HepG2 (cell line): ENCODE data around the gene NAMPT. TPM values are rescaled to one million over a fixed set of nuclear protein-coding genes. Genes with fewer than 3 reads are reported as not detected.

Source experiments
- ATAC-seq: fragments of 200-7000 bp; cut with Tn5 transposase; 3 replicates; pipeline ENCODE4 v1.9.1; 2020; ENCODE audit warnings: mild to moderate bottlenecking, moderate library complexity
- BruUV-seq: library from RNA; stranded (reverse); fragments of 400-500 nt; replicated peaks from 2 replicates; lab custom pipeline; 2021; lab: Mats Ljungman, UMichigan
- CTCF ChIA-PET: fragments of 300-600 bp; formaldehyde crosslinking; extraction: SDS; loops from one replicate; lab custom pipeline; 2021; ENCODE audit warnings: low total read pairs, inconsistent platforms, low intra/inter-chr PET ratio; lab: Yijun Ruan, JAX
- POLR2A ChIA-PET: fragments of 350-600 bp; sonication (Branson Sonifier 250); formaldehyde crosslinking; loops from one replicate; lab custom pipeline; 2020; ENCODE audit warnings: antibody characterized with exemption, inconsistent platforms; lab: Yijun Ruan, JAX
- DNase-seq: peaks from one replicate; pipeline ENCODE4 v3.0.0-alpha.2; 2015; ENCODE audit warnings: low spot score
- FAIRE-seq: peaks from 3 replicates; lab custom pipeline; 2011; peaks lifted over from hg19 to GRCh38; lab: Jason Lieb, UNC
- H2AFZ ChIP-seq: one replicate; pipeline ENCODE4 v1.6.1; 2011; ENCODE audit warnings: low read length, inconsistent platforms
- H3K27ac ChIP-seq: fragments of 300-600 bp; 3 replicates; pipeline ENCODE4 v1.8.0; 2011; ENCODE audit warnings: mixed run types, mild to moderate bottlenecking, mixed read lengths, low read length, inconsistent platforms; ENCODE audit not compliant: insufficient read depth; ENCODE audit errors: extremely low read length
- H3K27me3 ChIP-seq, 2 experiments: fragments of 200-600 bp in 1 of 2; 2 replicates in 1 of 2; 3 replicates in 1 of 2; pipeline versions ENCODE4 v1.6.0 to v1.8.0; 2011; ENCODE audit warnings: low read length in 2 of 2, mild to moderate bottlenecking in 2 of 2, moderate library complexity in 2 of 2, inconsistent platforms in 1 of 2; ENCODE audit not compliant: insufficient read depth in 2 of 2, control insufficient read depth in 1 of 2
- H3K36me3 ChIP-seq, 2 experiments: fragments of 200-600 bp in 1 of 2; replicated peaks in 1 of 2; 2 replicates in 1 of 2; 3 replicates in 1 of 2; pipeline versions ENCODE4 v1.5.1 to v1.8.0; 2011; ENCODE audit warnings: low read length in 2 of 2, inconsistent platforms in 1 of 2; ENCODE audit not compliant: insufficient read depth in 2 of 2, control insufficient read depth in 1 of 2
- H3K4me1 ChIP-seq: 2 replicates; pipeline ENCODE4 v1.5.1; 2012; ENCODE audit warnings: low read length, inconsistent platforms; ENCODE audit not compliant: insufficient read depth
- H3K4me2 ChIP-seq: 2 replicates; pipeline ENCODE4 v1.6.0; 2011; ENCODE audit warnings: low read depth, low read length, inconsistent platforms
- H3K4me3 ChIP-seq, 3 experiments: fragments of 200-600 bp in 1 of 3; sonication (generic), shearing (Covaris generic) in 1 of 3; replicated peaks in 1 of 3; 2 replicates each; pipeline ENCODE4 v1.5.1; 2011 to 2016; ENCODE audit warnings: low read length in 3 of 3, inconsistent platforms in 2 of 3, low read depth in 2 of 3, mild to moderate bottlenecking in 2 of 3, control low read depth in 1 of 3, mixed read lengths in 1 of 3; ENCODE audit not compliant: insufficient read depth in 1 of 3
- H3K79me2 ChIP-seq: one replicate; pipeline ENCODE4 v1.6.1; 2011; ENCODE audit warnings: low read length, inconsistent platforms; ENCODE audit not compliant: insufficient read depth
- H3K9ac ChIP-seq: 2 replicates; pipeline ENCODE4 v1.6.0; 2011; ENCODE audit warnings: mild to moderate bottlenecking, low read depth, low read length, inconsistent platforms; ENCODE audit not compliant: insufficient read depth
- H3K9me3 ChIP-seq: 2 replicates; pipeline ENCODE4 v1.5.1; 2012; ENCODE audit warnings: mild to moderate bottlenecking, low read length
- H4K20me1 ChIP-seq: 2 replicates; pipeline ENCODE4 v1.6.0; 2011; ENCODE audit warnings: inconsistent platforms, mild to moderate bottlenecking, low read length, moderate library complexity; ENCODE audit not compliant: insufficient read depth
- BRD4 ChIP-seq: sonication (generic); formaldehyde crosslinking; IDR thresholded peaks from 2 replicates; pipeline ENCODE4 v1.4.0; 2020; ENCODE audit warnings: missing genetic modification reagents
- ETV5 ChIP-seq: IDR thresholded peaks from 2 replicates; pipeline ENCODE4 v1.6.1; 2018; ENCODE audit warnings: missing biosample characterization, missing genetic modification reagents, inconsistent platforms, borderline replicate concordance
- REXO4 ChIP-seq: sonication (generic); formaldehyde crosslinking; IDR thresholded peaks from 2 replicates; pipeline ENCODE4 v1.8.0; 2022; ENCODE audit warnings: missing genetic modification reagents, mild to moderate bottlenecking, borderline replicate concordance
- RFX3 ChIP-seq: IDR thresholded peaks from 2 replicates; pipeline ENCODE4 v1.6.1; 2016; ENCODE audit warnings: missing biosample characterization, missing genetic modification reagents
- SETDB1 ChIP-seq: sonication (generic); formaldehyde crosslinking; IDR thresholded peaks from 2 replicates; pipeline ENCODE4 v1.5.1; 2020; ENCODE audit warnings: missing genetic modification reagents, mild to moderate bottlenecking, borderline replicate concordance
- SP2 ChIP-seq: sonication (generic); formaldehyde crosslinking; IDR thresholded peaks from 2 replicates; pipeline ENCODE4 v1.5.1; 2020; ENCODE audit warnings: mild to moderate bottlenecking, missing genetic modification reagents
- SP4 ChIP-seq: sonication (generic); formaldehyde crosslinking; IDR thresholded peaks from 2 replicates; pipeline ENCODE4 v1.8.1; 2023; ENCODE audit warnings: mild to moderate bottlenecking, missing genetic modification reagents
- YY1 ChIP-seq: IDR thresholded peaks from 2 replicates; pipeline ENCODE4 v1.6.1; 2011; ENCODE audit warnings: low read length, low read depth, moderate library complexity, mild to moderate bottlenecking; ENCODE audit not compliant: insufficient read depth, insufficient replicate concordance
- ZNF12 ChIP-seq: sonication (generic); formaldehyde crosslinking; IDR thresholded peaks from 2 replicates; pipeline ENCODE4 v1.5.0; 2020; ENCODE audit warnings: missing genetic modification reagents
- ZNF143 ChIP-seq: sonication (generic); formaldehyde crosslinking; IDR thresholded peaks from 2 replicates; pipeline ENCODE4 v1.4.0; 2020; ENCODE audit warnings: missing genetic modification reagents
- ZNF264 ChIP-seq: sonication (generic); formaldehyde crosslinking; IDR thresholded peaks from 2 replicates; pipeline ENCODE4 v1.4.0; 2020; ENCODE audit warnings: missing genetic modification reagents
- ZNF44 ChIP-seq: sonication (generic); formaldehyde crosslinking; IDR thresholded peaks from 2 replicates; pipeline ENCODE4 v1.5.1; 2020; ENCODE audit warnings: mild to moderate bottlenecking, missing genetic modification reagents
- ZNF468 ChIP-seq: sonication (generic); formaldehyde crosslinking; IDR thresholded peaks from 2 replicates; pipeline ENCODE4 v1.8.0; 2022; ENCODE audit warnings: mild to moderate bottlenecking, moderate library complexity, missing genetic modification reagents
- ZNF816 ChIP-seq: sonication (generic); formaldehyde crosslinking; IDR thresholded peaks from 2 replicates; pipeline ENCODE4 v1.8.0; 2022; ENCODE audit warnings: missing genetic modification reagents, mild to moderate bottlenecking, borderline replicate concordance
- WGBS: methylation state at CpG from one replicate; pipeline ENCODE4 v1.1.6; 2017; ENCODE audit warnings: low lambda C conversion rate; 5-methylcytosine and 5-hydroxymethylcytosine counted together
- in situ Hi-C: cut with HindIII; loops from 2 replicates; pipeline ENCODE4 v1.10.0; 2017; ENCODE audit warnings: low pct_unique_long_range_greater_than_20kb; ENCODE audit not compliant: extremely low pct_ligation_motif_present
- intact Hi-C: fragments of 100-400 bp; cut with micrococcal nuclease; formaldehyde crosslinking; loops from one replicate; pipeline ENCODE4 v1.10.0; 2022; ENCODE audit not compliant: unreplicated experiment
- polyA plus RNA-seq, 8 experiments: library from polyadenylated mRNA; depleted of rRNA in 3 of 8; stranded (reverse) in 7 of 8; unstranded in 1 of 8; fragments of >200 nt; fragmentation: Illumina TruSeq in 4 of 8; extraction: Trizol in 4 of 8; gene quantifications; 2 replicates each; pipeline versions ENCODE4 v1.2.1 to v1.2.3, GENCODE V29; 2011 to 2016; ENCODE audit warnings: low read depth in 4 of 8, missing spikeins in 1 of 8, mixed read lengths in 1 of 8; ENCODE audit not compliant: insufficient read depth in 1 of 8
- total RNA-seq, 5 experiments: library from RNA; depleted of rRNA; stranded (reverse); fragments of >200 nt; fragmentation: Illumina TruSeq; extraction: Trizol; gene quantifications; 2 replicates each; pipeline ENCODE4 v1.2.3, GENCODE V29; 2016; ENCODE audit warnings: low read depth in 1 of 5
- TF ChIP-seq, protein P1 (sequence below): sonication (generic); formaldehyde crosslinking; IDR thresholded peaks from 2 replicates; pipeline ENCODE4 v1.9.0; 2021; ENCODE audit warnings: missing genetic modification reagents, borderline replicate concordance

Gene NAMPT
- total and polyA plus RNA-seq, 2 of the 13 experiments (the other 11 are each of a cell fraction or from before 2014, with no cell fraction given), result 15.8 to 67.7 TPM

DNA sequence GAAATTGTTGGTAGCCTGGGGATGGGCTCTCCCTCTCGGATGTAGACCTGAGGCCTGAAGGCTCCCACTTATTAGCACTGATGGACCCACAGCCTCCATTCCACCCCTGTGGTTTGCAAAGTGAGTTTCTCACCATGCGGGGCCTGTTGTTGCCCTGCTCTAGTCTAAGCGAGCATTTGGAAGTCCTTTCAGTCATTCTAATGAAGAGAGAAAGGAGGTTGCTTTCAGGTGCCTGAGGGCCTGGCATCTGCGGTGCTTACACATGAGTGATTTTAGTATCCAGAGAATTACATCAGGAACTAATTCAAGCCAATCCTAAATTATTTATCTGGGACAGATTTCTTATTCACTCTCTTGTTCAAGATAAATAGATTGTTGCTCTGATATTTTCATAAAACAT, 61.6 kb downstream of the NAMPT start:
- 46% methylated on average over 4 of the region's 4 CpGs for WGBS
- Histone ChIP-seq H3K27ac (no peak overlapping the region), H3K36me3 (no peaks in the 10 kb centered on the region), H3K27me3 (peaks cover 0 to 8% of the 10 kb centered on the region in 2 experiments; a peak in 2 of 5 replicates), H2AFZ (no peak overlapping the region), H3K9ac (no peak overlapping the region), H3K4me2 (no peak overlapping the region), H3K4me1 (no peaks in the 10 kb centered on the region), H3K79me2 (no peaks in the 10 kb centered on the region), H4K20me1 (no peaks in the 10 kb centered on the region), H3K9me3 (no peaks in the 10 kb centered on the region), H3K4me3 (no peak overlapping the region)
- no peak for TF ChIP-seq RFX3 (CRISPR knock-in tag)
- TF ChIP-seq BRD4, result no peak
- TF ChIP-seq ZNF143 (CRISPR knock-in tag), result no peak
- TF ChIP-seq ZNF12 (CRISPR knock-in tag), result no peak
- no peak for TF ChIP-seq SP4 (CRISPR knock-in tag)
- no peak for TF ChIP-seq SETDB1
- TF ChIP-seq SP2 (CRISPR knock-in tag), result no peak
- TF ChIP-seq ZNF264 (CRISPR knock-in tag), result no peak
- TF ChIP-seq REXO4, result no peak
- TF ChIP-seq ZNF816, result no peak
- TF ChIP-seq, protein P1, sequence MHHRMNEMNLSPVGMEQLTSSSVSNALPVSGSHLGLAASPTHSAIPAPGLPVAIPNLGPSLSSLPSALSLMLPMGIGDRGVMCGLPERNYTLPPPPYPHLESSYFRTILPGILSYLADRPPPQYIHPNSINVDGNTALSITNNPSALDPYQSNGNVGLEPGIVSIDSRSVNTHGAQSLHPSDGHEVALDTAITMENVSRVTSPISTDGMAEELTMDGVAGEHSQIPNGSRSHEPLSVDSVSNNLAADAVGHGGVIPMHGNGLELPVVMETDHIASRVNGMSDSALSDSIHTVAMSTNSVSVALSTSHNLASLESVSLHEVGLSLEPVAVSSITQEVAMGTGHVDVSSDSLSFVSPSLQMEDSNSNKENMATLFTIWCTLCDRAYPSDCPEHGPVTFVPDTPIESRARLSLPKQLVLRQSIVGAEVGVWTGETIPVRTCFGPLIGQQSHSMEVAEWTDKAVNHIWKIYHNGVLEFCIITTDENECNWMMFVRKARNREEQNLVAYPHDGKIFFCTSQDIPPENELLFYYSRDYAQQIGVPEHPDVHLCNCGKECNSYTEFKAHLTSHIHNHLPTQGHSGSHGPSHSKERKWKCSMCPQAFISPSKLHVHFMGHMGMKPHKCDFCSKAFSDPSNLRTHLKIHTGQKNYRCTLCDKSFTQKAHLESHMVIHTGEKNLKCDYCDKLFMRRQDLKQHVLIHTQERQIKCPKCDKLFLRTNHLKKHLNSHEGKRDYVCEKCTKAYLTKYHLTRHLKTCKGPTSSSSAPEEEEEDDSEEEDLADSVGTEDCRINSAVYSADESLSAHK, result no peak
- no peak for TF ChIP-seq ETV5
- no peak for TF ChIP-seq ZNF44 (CRISPR knock-in tag)
- no peak for TF ChIP-seq ZNF468 (CRISPR knock-in tag)
- no peak for TF ChIP-seq YY1
- no peak for FAIRE-seq
- intact Hi-C loops, result no loop called here
- no peak for DNase-seq
- POLR2A ChIA-PET, result no interaction called here
- in situ Hi-C loops, result no loop called here
- no TSS peak for BruUV-seq
- CTCF ChIA-PET, result no interaction called here
- ATAC-seq, result no peak
